ENCODE measurements around the gene LARGE2.

LARGE2 gene

GRCh38 chr11:45930951-45931570 lies 8.6 kb downstream of the LARGE2 start:
- DNase-seq, result no peak

DNA sequence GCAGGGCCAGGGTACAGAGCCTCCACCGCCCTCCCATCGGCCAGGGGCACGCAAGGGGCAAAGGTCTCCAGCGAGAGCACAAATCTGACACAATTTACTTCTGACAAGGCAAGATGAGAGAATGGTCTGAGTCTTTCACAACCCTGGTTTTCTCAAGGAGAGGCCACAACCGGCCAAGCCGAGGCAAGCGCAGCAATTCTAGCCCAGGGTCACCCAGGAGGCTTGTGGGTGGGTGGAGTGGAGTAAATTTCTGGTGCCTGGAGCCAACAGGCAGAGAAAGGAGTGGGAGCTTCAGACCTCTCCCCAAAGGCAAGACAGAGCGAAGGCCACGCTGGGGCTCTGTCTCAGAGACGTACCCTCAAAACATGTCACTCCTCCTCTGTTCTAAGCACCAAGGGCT lies 9.3 kb downstream of the LARGE2 start:
- DNase-seq, result no peak

DNA sequence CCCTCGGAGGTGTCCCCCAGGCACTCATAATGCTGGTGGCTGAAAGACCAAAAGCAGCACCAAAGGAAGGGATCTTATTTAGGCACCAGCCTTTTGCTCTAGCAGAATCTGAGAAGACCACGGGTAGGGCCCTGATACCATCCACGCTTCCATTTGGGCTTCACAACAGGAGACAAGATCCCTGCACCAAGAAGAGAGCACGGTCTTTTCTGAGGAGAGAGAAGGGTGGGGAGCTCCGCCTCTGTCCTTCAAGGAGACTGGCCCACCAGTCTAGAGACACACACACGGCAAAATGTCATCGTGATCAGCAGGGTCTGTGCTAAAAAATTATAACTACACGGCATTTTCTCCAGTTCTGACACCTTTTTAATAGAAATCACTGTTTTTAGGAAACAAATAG lies 9.8 kb downstream of the LARGE2 start:
- DNase-seq, result no peak

DNA sequence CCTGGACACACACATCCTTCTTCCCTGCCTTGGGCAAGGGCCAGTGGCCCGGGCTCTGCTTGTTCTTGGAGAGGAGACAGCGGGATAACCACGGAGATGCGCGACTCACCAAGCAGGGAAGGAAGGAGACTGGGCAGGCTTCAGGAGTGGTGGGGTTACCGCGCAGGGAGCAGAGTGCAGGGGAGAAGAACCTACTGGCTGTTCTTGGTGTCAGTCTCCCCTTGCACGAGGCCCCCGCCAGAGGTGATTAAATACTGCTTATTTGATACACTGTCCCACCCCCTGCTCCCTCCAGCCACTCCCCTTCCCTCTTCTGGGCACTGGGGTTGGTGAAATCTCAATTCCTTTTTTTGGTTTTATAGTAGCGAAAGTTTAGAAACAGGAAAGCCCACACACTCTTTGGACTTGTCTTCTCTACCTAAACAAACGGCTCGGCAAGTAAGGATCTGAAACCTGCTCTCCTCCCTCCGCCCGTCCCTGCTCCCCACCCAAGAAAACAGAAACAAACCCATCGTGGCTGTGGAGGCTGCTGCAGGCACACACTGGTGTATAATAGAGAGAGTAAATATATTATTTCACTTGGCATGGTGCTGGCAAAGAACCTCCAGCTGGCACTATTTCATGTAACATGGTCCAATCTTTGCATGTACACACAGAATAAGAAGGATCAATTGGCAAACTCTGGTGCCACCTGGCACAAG lies 10.8 kb downstream of the LARGE2 start:
- DNase-seq, result no peak

GRCh38 chr11:45933846-45934579 lies 11.6 kb downstream of the LARGE2 start:
- no peak for DNase-seq

DNA sequence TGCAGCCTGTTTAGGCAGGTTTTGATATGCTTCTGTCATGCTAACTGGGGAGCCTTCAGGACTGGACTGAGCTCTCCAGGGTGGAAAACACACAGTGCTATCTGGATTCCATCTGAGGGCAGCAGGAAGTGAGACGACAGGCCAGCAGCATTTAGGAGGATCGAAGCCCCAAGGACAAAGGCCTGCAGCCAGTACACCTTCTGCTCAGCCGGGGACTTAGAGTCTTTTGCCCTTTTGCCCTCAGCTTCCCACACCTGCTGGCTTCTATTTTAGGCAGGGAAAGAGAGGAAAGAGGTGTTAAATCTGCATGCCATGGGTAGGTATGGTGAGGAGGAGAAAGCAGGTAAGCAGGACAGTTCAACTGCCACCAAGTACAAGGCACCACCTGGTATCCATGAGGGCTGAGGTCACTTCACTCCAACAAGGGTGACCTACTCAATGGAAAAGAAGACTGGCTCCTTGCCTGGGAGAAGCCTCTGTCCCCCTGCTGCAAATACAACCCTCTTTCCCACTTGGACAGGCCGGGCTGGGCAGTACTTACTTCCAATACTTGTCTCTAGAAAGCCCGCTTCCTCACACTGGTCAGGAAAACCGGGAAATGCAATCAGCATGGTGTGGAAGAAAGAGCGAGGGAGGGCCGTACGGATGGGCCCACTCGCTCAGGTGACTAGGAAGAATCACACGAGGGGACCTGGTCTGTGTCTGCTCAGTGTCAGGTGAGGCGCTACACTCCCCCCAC lies 12.3 kb downstream of the LARGE2 start:
- no peak for DNase-seq

GRCh38 chr11:45935349-45936064 lies 13.1 kb downstream of the LARGE2 start:
- DNase-seq, result no peak

DNA sequence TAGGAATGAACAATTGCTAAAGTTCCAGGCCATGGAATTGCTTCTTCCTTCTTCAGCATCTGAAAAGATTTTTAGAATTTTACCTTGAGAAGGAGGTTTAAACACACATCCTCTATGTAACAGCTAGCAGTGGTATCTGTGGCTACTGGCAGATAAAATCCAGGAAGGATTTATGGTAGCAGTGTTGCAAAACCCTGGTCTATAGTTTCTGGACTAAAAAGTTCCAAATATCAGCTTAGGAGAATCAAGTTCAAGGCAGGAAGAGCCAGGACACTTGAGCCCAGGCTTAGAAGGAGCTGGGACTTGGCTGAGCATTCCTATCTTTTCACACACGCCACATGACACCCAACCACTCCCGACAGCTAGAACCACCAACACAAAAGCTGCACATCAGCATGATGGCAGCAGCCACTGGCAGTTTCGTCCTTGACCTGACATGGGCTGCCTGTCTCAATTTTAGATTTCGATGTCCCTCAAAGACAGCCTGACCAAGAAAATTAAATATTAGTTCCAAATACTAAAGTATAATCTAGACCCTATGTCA lies 14.1 kb downstream of the LARGE2 start:
- DNase-seq, result no peak

DNA sequence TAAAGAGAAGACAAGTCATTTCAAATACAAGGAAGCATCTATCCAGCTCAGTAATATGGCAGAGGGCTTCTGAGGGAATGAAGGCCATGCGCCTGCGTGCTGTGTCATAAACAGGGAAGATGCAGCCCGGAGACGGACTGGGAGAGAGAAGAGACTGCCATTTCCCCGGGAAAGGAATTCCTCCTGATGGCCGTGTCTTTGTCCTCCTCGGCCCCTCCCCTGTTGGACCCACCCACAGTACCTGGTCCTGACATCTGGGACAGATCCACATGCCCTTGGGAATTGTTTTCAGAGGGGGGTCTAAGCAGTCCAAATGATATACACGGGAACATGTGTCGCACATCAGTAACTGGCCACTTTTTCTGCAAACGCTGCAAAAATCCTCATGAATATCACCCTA lies 15.5 kb downstream of the LARGE2 start:
- DNase-seq, result no peak

DNA sequence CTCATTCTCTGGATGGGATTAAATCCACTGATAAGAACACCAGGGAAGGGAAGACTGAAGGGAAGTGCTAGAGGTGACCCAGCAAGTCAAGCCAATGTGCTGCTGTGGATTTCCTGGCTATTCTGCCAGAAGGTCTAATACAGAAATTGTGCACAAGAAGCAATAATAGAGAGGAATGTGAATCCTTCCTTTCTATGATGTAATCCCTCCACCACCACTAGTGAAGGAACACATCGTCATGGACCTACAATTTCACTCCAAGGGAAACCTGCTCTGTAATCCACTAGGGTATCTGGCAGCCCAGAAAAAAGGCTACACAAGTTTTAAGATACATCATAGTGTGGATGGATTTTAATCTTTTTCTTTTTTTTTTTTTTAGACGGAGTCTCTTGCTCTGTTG lies 17.4 kb downstream of the LARGE2 start:
- no peak for DNase-seq

DNA sequence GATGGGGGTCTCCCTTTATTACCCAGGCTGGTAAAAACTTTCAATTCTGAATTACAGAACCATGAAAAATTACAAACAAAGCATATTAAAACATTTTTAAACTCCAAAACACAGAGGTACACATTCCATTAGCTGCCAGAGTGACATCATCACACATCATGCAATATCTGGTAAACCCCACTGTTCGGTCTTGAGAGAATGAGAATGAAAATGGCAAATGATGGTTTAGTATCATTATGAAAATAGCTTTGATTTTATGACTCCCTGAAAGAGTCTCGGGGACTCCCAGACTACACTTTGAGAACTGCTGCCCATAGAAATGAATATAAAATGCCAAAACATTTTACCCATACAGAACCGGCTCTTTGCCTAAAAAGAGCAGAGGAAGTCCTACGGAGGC lies 18.8 kb downstream of the LARGE2 start:
- no peak for DNase-seq

GRCh38 chr11:45942381-45942780 lies 19.9 kb downstream of the LARGE2 start:
- no peak for DNase-seq

DNA sequence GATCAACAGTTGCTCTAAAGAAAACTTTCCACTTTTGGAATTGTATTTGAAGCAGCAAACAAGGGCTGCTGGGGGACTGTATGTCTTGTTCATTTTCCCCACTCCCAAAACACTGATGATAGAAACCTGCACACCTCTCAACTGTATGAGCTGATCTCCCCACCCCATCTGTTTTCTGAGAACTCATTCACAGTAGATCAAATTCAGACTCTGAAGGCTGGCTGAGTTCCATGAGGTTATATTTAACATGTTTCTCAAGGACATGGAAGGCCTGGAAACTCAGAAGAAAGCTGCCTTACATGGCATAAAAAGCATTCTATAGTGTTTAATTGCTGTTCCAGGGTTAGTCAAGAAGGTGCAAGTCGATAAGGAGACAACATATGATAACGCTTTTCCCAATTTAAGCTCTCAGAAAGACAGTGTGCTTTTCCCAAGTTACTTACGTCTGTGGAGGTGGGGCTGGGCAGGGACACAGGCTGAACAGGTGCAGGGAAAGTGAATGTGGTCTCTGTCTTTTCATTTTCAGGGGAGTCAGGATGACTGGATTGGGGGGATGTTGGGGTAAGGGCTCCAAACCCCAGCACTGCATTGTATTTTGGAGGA lies 23.0 kb downstream of the LARGE2 start:
- DNase-seq, result no peak

- no peak for DNase-seq
Observed at GRCh38 chr11:45947885-45948284, 25.4 kb downstream of the LARGE2 start.

- no peak for DNase-seq
Observed at GRCh38 chr11:45948356-45948755, 25.9 kb downstream of the LARGE2 start.

GRCh38 chr11:45949992-45950407 lies 27.5 kb downstream of the LARGE2 start:
- DNase-seq, result no peak

DNA sequence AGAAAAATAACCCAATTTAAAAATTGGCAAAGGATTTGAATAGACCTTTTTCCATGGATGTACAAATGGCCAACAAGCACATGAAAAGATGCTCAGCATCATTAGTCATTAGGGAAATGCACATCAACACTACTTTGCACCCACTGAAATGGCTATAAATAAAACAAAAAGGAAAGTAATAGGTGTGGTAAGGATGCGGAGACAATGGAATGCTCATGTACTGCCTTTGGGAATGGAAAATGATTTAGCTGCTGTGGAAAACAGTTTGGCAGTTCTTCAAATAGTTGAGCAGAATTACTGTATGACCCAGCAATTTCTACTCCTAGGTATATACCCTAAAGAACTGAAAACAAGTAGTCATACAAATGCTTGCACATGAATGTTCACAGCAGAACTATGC lies 37.4 kb downstream of the LARGE2 start:
- DNase-seq, result no peak

- no peak for DNase-seq
Observed at GRCh38 chr11:45960387-45961095, 38.1 kb downstream of the LARGE2 start.

DNA sequence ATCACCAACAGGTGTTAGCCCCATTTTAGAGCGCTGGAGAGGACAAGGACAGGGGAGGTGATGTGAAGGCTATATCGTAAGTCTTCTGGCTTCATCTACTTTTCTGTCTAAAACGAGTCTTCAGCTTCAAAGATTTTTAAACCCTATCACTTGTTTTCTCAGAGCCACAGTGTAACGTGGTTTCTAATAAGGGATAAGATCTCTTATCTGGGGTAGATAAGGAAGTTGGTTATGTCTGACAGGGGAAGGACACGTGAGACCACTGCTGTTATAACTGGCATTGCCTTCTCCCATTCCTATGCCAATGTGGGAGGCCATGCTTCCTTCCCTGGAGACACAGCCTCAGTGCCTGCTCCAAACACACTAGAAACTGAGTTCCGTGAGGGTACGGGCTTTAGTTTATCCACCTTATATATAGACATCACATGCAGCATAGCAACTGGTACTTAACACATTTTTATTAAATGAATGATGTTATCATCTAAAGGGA lies 39.3 kb downstream of the LARGE2 start:
- DNase-seq, result no peak

- DNase-seq, result peak; percentile 43 to 59
Observed at GRCh38 chr11:45964911-45965389, 42.5 kb downstream of the LARGE2 start.

- no peak for DNase-seq
Observed at GRCh38 chr11:45967506-45967905, 45.0 kb downstream of the LARGE2 start.
